Stimulated activated CD8-positive, alpha-beta memory T cell treated with anti-CD3 and anti-CD28 coated beads, Interleukin-15, amount 100 ng/mL, for 4 hours (primary cell): ENCODE data around the gene GRIN2D.
A peak's percentile ranks its signal among the peaks of the same experiment; 100 is the strongest.
"Not testable (repeated sequence)": the region's sequence is repeated elsewhere in the genome, so short reads cannot be mapped to it uniquely, and the experiment has no call there.

Experiments
- DNase-seq, 2 donors: peaks; one replicate each; pipeline ENCODE4 v3.0.0-alpha.2; 2020; ENCODE audit warnings: low read depth in 2 of 2

GRIN2D gene

DNA sequence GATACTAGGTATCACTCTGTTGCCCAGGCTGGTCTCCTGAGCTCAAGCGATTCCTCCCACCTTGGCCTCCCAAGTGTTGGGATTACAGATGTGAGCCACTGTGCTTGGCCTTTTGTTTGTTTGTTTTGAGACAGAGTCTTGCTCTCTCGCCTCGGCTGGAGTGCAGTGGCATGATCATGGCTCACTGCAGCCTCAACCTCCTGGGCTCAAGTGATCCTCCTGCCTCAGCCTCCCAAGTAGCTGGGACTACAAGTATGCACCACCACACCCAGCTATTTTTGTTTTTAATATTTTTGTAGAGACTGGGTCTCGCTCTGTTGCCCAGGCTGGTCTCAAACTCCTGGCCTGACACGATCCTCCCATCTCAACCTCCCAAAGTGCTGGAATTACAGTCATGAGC lies 21.7 kb upstream of the GRIN2D start:
- DNase-seq: not testable (repeated sequence)

GRCh38 chr19:48372904-48373303 lies 20.6 kb upstream of the GRIN2D start:
- DNase-seq: no peak

- no peak for DNase-seq
Measured at GRCh38 chr19:48373567-48373966, 19.9 kb upstream of the GRIN2D start.

GRCh38 chr19:48378194-48378570 lies 15.3 kb upstream of the GRIN2D start:
- DNase-seq: no peak

DNA sequence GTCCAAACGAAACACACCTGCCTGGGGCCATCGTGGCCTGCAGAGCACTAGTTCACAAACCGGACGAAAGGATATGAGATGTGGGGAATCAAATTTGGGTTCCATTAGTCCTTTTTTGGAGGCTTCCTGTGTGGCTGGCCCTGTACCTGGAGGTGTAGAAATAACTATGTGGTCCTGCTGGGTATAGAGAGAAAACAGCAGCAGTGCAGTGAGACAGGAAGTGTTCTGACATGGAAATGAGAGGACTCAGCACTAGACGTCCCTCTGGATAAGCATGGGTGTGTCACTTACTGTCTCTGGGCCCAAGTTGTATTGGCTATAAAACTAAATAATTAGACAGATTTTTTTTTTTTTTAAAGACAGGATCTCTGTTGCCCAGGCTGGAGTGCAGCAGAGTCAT lies 14.4 kb upstream of the GRIN2D start:
- DNase-seq: no peak

GRCh38 chr19:48381178-48381950 lies 12.1 kb upstream of the GRIN2D start:
- no peak for DNase-seq

- no peak for DNase-seq
Measured at GRCh38 chr19:48382286-48382685, 11.2 kb upstream of the GRIN2D start.

- DNase-seq: no peak
Measured at GRCh38 chr19:48385461-48386087, 7.9 kb upstream of the GRIN2D start.

DNA sequence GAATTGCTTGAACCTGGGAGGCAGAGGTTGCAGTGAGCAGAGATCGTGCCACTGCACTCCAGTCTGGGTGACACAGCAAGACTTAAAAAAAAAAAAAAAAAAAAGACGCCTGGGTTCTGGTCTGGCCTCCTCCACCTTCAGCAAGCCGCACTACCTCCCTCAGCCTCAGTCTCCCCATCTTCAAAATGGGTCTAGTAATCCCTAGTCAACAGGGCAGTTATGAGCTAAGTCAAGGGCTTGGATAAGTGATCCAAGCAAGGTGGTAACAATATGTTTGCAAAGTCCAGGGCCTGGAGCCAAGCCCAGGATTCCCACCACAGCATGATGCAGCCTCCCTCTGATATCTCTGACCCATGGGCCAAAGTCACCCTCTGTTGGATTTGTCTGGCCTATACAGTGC lies 6.5 kb upstream of the GRIN2D start:
- no peak for DNase-seq

GRCh38 chr19:48390188-48391099 lies 3.0 kb upstream of the GRIN2D start:
- DNase-seq: peak in 1 of 2 donors; percentile 38

- DNase-seq: peak in 1 of 2 donors; percentile 50
Measured at GRCh38 chr19:48391100-48392005, 2.1 kb upstream of the GRIN2D start, which contains the start of gene KDELR1. TSS of gene KDELR1 (minus strand) at chr19:48391551. CDS start at chr19:48391358, 193 bp downstream.

DNA sequence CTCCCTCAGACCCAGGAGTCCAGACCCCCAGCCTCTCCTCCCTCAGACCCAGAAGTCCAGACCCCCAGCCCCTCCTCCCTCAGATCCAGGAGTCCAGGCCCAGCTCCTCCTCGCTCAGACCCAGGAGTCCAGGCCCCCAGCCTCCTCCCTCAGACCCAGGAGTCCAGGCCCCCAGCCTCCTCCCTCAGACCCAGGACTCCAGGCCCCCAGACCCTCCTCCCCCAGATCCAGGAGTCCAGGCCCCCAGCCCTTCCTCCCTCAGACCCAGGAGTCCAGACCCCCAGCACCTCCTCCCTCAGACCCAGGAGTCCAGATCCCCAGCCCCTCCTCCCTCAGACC lies 1.5 kb upstream of the GRIN2D start:
- not testable (repeated sequence) for DNase-seq

- no peak for DNase-seq
Measured at GRCh38 chr19:48392860-48393558, 459 bp upstream of the GRIN2D start.

DNA sequence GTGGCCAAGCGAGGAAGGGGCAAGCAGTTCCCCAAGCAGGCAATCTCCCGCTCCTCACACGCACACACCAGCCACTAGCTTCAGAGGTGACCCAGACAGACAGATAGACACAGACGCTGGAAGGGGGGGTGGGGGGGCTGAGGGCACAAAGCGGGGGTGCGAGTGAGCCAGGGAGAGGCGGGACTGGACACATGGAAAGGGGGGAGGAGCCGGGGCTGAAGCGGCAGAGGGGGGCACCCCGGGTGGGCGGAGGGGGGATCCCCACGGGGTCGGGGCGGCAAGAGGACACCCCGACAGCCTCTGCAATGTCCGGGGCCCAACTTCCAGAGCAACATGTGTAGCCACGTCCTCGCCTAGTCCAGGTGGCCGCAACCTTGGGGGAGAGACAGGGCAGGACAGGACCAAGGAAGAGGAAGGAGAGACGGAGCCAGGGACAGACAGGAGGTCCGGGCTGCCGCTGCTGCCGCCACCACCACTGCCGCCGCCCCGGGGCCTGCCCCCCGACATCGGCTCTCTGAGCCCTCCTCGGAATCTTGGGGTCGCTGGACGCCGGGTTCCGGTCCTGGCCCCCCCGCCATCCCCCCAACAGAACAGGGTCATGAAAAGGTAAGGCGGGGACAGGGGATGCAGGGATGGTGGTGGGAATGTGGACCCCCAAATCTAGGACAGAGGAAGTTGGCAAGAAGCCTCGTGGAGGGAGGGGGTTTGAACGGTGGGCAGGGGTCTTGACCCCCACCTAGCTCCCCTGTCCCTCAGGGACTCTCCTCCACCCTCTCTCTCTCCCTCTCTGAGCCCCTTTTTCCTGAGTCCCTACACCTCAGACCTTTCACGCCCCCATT lies 1.1 kb downstream of the GRIN2D start:
- no peak for DNase-seq

DNA sequence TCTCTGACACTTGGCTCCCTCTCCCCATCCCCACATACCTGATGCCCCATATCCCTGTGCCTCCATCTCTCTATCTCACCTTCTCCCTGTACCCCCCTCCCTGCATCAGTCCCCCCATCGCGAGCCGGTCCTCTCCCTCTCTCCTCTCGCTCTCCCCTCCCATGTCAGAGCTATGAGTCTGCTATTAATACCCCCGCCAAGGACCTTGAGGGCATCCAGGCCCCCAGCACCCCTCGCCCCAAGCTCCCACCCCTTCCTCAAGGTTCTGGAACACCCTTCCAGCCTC lies 1.6 kb downstream of the GRIN2D start:
- no peak for DNase-seq

GRCh38 chr19:48395499-48395898 lies 2.0 kb downstream of the GRIN2D start:
- DNase-seq: no peak

GRCh38 chr19:48396016-48396823 lies 2.8 kb downstream of the GRIN2D start:
- DNase-seq: no peak

DNA sequence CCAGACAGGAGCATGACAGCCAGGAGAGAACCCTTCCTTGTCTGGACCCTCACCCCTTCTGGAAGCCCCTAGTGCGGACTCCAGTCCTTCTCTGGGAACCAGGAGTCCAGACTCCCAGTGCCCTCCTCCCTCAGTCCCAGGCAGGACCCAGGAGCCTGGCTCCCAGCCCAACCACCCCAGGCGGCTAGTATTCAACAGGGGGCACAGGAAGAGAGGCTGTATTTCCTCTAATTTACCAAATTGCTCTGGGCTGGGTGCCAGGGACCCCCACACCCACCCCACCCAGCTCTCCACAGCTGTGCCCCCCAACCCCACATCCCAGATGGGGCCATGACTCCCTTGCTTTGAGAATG lies 3.3 kb downstream of the GRIN2D start:
- no peak for DNase-seq
